Measurements from ENCODE around the gene G2E3. TPM values are rescaled to one million over a fixed set of nuclear protein-coding genes. Genes with fewer than 3 reads are reported as not detected.

Gene G2E3
- total and polyA plus RNA-seq, 2 of the 13 experiments (the other 11 are each of a cell fraction or from before 2014, with no cell fraction given), result 22.8 to 63.0 TPM

GRCh38 chr14:30519961-30520360 lies 39.0 kb upstream of the G2E3 start:
- Histone ChIP-seq H3K4me2 (ENCODE audit: low read depth, low read length) (no peak overlapping the region), H3K36me3 (replicated peaks in 1 of 2; ENCODE audit: control insufficient read depth in 1 of 2, insufficient read depth in 2 of 2, low read length in 2 of 2) (no peaks in the 10 kb centered on the region), H4K20me1 (ENCODE audit: insufficient read depth, low read length) (no peaks in the 10 kb centered on the region), H3K27ac (ENCODE audit: extremely low read length, insufficient read depth, low read length) (no peak overlapping the region), H3K27me3 (ENCODE audit: control insufficient read depth in 1 of 2, insufficient read depth in 2 of 2, low read length in 2 of 2) (no peaks in the 10 kb centered on the region), H3K4me3 (replicated peaks in 1 of 3; ENCODE audit: insufficient read depth in 1 of 3, low read depth in 2 of 3, low read length in 3 of 3) (no peak overlapping the region), H3K4me1 (ENCODE audit: insufficient read depth, low read length) (no peaks in the 10 kb centered on the region), H3K79me2 (ENCODE audit: insufficient read depth, low read length) (no peaks in the 10 kb centered on the region), H3K9ac (ENCODE audit: insufficient read depth, low read depth, low read length) (no peak overlapping the region), H2AFZ (ENCODE audit: low read length) (no peak overlapping the region), H3K9me3 (ENCODE audit: low read length) (no peaks in the 10 kb centered on the region)
- FAIRE-seq, result no peak
- intact Hi-C loops (cut with micrococcal nuclease; ENCODE audit: unreplicated experiment), result no loop called here
- ATAC-seq, result no peak
- no peak for DNase-seq (ENCODE audit: low spot score)
- in situ Hi-C loops (cut with HindIII; ENCODE audit: extremely low pct_ligation_motif_present, low pct_unique_long_range_greater_than_20kb), result loop anchor here (10.0 kb wide), 2 partner anchors 145 to 1765 kb away; no protein-coding TSS in a partner anchor
- TF ChIP-seq ZNF496 (CRISPR knock-in tag; IDR thresholded peaks at IDR 0.05; ENCODE audit: insufficient replicate concordance) (no peak), ZNF570 (CRISPR knock-in tag; IDR thresholded peaks at IDR 0.05; ENCODE audit: borderline replicate concordance) (no peak), PBX3 (CRISPR knock-in tag; IDR thresholded peaks at IDR 0.05; ENCODE audit: borderline replicate concordance) (no peak), PAXIP1 (CRISPR knock-in tag; conservative IDR thresholded peaks at IDR 0.05) (no peak), ZBTB20 (CRISPR knock-in tag; IDR thresholded peaks at IDR 0.05; ENCODE audit: borderline replicate concordance, low read depth) (no peak), ZNF124 (CRISPR knock-in tag; IDR thresholded peaks at IDR 0.05) (no peak), ZUFSP (CRISPR knock-in tag; IDR thresholded peaks at IDR 0.05; ENCODE audit: borderline replicate concordance) (no peak)
- TF ChIP-seq, protein P1, sequence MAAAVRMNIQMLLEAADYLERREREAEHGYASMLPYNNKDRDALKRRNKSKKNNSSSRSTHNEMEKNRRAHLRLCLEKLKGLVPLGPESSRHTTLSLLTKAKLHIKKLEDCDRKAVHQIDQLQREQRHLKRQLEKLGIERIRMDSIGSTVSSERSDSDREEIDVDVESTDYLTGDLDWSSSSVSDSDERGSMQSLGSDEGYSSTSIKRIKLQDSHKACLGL (CRISPR knock-in tag; IDR thresholded peaks at IDR 0.05), result no peak
- TF ChIP-seq, protein P2, sequence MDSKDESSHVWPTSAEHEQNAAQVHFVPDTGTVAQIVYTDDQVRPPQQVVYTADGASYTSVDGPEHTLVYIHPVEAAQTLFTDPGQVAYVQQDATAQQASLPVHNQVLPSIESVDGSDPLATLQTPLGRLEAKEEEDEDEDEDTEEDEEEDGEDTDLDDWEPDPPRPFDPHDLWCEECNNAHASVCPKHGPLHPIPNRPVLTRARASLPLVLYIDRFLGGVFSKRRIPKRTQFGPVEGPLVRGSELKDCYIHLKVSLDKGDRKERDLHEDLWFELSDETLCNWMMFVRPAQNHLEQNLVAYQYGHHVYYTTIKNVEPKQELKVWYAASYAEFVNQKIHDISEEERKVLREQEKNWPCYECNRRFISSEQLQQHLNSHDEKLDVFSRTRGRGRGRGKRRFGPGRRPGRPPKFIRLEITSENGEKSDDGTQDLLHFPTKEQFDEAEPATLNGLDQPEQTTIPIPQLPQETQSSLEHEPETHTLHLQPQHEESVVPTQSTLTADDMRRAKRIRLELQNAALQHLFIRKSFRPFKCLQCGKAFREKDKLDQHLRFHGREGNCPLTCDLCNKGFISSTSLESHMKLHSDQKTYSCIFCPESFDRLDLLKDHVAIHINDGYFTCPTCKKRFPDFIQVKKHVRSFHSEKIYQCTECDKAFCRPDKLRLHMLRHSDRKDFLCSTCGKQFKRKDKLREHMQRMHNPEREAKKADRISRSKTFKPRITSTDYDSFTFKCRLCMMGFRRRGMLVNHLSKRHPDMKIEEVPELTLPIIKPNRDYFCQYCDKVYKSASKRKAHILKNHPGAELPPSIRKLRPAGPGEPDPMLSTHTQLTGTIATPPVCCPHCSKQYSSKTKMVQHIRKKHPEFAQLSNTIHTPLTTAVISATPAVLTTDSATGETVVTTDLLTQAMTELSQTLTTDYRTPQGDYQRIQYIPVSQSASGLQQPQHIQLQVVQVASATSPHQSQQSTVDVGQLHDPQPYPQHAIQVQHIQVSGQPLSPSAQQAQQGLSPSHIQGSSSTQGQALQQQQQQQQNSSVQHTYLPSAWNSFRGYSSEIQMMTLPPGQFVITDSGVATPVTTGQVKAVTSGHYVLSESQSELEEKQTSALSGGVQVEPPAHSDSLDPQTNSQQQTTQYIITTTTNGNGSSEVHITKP (CRISPR knock-in tag; IDR thresholded peaks at IDR 0.05; ENCODE audit: low read depth), result no peak
- ChIA-PET CTCF (ENCODE audit: low intra/inter-chr PET ratio, low total read pairs) (no interaction called here), POLR2A (no interaction called here)
- no TSS peak for BruUV-seq (replicated peaks)
- 0% methylated on average over 1 of the region's 1 CpG for WGBS (ENCODE audit: low lambda C conversion rate)
